ENCODE measurements around the gene LIN52.
A peak's percentile ranks its signal among the peaks of the same experiment; 100 is the strongest.

The LIN52 gene

GRCh38 chr14:74084277-74085046 is at the start of gene LIN52, which contains the start of gene ALDH6A1:
TSS of gene LIN52 (plus strand) at chr14:74084956. CDS start at chr14:74084975, 19 bp downstream.
TSS of gene ALDH6A1 (minus strand) at chr14:74084453. CDS start at chr14:74084394, 59 bp downstream.
- peak; percentile 99 to 100 (median 100) for DNase-seq (ENCODE audit: low read depth in 4 of 4, low spot score in 1 of 4)

DNA sequence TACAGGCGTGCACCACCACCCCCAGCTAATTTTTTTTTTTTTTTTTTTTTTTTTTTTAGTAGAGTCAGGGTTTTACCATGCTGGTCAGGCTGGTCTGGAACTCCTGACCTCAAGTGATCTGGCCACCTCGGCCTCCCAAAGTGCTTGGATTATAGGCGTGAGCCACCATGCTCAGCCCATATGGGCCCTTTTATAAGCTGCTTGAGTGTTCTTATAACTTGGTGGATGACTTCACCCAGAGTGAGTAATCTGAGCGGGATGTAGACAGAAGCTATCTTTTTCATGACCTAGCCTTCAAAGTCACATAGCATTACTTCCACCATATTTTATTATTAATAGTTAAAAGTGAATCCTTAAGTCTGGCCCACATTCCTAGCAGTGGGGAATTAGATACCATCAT is 49.2 kb upstream of the LIN52 start:
- no peak for DNase-seq (ENCODE audit: low read depth in 4 of 4, low spot score in 1 of 4)

DNA sequence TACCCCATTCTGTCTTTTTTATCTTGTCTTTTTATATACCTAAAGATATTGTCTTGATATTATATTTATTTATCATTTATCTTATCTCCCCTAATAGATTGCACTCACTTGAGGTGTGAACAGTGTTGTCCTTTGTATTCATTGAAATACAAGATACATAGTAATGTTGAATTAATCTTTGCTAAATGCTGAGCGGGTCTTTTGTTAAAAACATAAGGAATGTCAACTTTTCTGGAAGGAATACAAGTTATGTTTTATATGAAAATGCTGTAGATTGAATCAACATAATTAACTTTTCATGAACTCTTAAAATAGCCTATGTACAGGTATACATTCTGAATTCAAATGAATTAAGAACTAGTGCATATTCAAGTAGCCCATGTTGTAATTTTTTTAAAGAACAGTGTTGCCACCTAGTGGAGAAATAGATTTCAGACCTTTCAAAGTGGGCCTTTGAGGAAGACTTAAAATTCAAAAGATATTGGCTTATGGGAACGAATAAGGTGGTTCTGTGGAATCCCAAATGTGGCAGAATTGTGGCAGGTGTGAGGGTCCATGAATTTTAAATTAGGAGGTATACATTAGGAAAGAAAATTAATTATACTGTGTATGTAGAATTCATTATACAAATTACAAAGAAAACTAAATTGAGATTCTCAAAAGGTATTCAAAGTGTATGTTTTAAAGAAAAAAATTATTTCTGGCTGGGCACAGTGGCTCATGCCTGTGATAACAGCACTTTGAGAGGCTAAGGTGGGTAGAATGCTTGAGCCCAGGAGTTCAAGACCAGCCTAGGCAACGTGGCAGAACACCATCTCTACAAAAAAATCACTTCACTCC is 46.5 kb upstream of the LIN52 start:
- DNase-seq (ENCODE audit: low read depth in 4 of 4, low spot score in 1 of 4): no peak

GRCh38 chr14:74042296-74042695 is 42.5 kb upstream of the LIN52 start:
- DNase-seq (ENCODE audit: low read depth in 4 of 4, low spot score in 1 of 4): no peak

- no peak for DNase-seq (ENCODE audit: low read depth in 4 of 4, low spot score in 1 of 4)
Observed at GRCh38 chr14:74045522-74045921, 39.2 kb upstream of the LIN52 start.

- DNase-seq (ENCODE audit: low read depth in 4 of 4, low spot score in 1 of 4): no peak
Observed at GRCh38 chr14:74048281-74048680, 36.5 kb upstream of the LIN52 start.

GRCh38 chr14:74049876-74050495 is 34.8 kb upstream of the LIN52 start:
- DNase-seq (ENCODE audit: low read depth in 4 of 4, low spot score in 1 of 4): no peak

- DNase-seq (ENCODE audit: low read depth in 4 of 4, low spot score in 1 of 4): no peak
Observed at GRCh38 chr14:74062809-74063150, 22.0 kb upstream of the LIN52 start.

GRCh38 chr14:74064426-74064825 is 20.3 kb upstream of the LIN52 start:
- no peak for DNase-seq (ENCODE audit: low read depth in 4 of 4, low spot score in 1 of 4)

DNA sequence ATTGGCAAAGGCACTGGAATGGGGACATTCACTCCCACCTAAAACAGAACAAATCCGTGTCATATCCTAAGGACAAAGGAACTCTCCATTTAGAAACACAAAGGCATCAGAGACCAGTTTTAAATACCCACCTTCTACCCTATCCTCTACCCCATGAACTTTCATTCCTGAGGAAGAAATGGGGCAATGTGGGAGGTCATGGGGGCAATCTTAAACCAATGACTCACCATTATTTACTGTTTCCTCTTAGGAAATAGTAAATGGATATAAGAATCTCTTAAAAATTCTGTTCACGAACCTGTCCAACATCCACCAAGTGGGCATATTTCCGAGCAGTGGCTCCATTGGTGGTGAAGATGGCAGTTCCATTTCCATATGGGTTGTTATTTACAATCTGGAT is 19.9 kb upstream of the LIN52 start:
- DNase-seq (ENCODE audit: low read depth in 4 of 4, low spot score in 1 of 4): no peak

- no peak for DNase-seq (ENCODE audit: low read depth in 4 of 4, low spot score in 1 of 4)
Observed at GRCh38 chr14:74065746-74066575, 18.8 kb upstream of the LIN52 start.

DNA sequence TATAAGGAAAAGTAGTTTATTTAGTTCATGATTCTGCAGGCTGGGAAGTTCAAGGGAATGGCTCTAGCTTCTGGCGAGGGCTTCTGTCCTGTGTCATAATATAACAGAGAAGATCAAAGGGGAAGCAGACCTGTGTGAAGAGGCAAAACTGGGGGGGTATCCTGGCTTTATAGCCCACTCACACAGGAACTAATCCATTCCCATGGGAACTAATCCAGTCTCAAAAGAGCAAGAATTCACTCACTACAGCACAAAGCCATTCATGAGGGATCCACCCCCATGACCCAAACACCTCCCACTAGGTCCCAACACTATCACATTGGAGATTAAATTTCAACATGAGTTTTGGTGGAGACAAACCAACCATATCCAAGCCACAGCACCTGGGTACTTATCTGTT is 7.4 kb upstream of the LIN52 start:
- DNase-seq (ENCODE audit: low read depth in 4 of 4, low spot score in 1 of 4): no peak

- no peak for DNase-seq (ENCODE audit: low read depth in 4 of 4, low spot score in 1 of 4)
Observed at GRCh38 chr14:74080820-74081460, 3.8 kb upstream of the LIN52 start.

DNA sequence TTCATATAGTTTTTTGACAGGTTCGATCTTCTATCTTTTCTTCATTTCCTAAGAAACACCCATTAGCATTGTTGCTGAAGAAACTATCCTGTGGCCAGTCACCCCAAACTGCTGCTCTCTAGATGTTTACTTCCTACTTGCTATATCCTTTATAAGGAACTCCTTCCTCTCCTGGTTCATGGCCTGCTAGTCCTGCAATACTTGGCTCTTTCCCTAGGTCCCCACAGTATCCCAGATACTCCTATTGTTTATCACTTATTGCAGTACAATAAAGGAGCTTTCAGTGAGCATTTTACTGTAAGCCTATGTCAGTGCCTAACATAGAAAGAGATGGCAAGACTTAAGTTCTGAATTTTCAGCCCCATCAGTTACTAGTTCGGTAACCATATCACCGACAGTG is 3.3 kb upstream of the LIN52 start:
- DNase-seq (ENCODE audit: low read depth in 4 of 4, low spot score in 1 of 4): no peak

DNA sequence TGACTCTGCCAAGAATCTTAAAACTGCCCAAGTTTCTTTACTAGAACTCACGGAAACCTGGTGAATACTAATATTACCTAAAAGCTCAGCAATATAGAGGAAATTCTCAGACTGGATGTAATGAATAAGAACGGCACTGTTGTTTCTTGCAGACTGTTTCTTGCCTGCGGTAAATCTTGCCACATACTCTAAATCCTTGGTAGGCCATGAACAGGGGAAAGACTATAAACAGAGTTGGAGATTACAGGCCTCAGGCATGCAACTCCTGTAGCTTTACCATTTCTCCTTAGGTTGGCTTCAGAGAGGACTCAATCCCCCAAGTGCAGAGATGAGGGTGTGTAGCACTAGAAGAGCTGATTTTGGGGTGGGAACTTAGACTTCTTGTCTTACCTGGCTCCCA is 1.6 kb upstream of the LIN52 start:
- DNase-seq (ENCODE audit: low read depth in 4 of 4, low spot score in 1 of 4): no peak

DNA sequence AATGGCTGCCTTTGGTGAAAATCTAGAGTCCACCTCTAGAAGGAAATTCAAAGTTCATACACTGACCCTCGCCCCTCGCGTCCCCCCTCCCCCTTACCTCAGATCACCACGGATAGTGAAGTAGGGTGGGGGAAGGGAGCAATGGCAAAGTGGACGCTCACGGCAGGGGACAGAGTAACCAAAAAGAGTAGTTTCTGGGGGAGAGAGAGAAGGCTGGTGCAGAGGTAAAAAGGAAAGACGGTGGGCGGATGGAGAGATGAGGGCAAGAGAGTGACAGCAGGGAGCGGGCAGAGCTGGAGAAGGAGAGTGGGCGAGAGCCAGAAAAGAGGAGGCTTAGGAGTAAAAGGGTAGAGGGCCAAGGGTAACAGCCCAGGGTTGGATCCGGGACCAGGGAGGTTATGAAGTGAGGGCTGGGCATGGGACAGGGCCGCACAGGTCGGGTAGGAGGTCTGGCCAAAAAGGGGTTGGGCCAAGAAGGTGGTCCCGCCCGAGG is 926 bp upstream of the LIN52 start:
- DNase-seq (ENCODE audit: low read depth in 4 of 4, low spot score in 1 of 4): no peak

GRCh38 chr14:74085047-74085637 is 386 bp downstream of the LIN52 start:
- peak in 1 of 4 experiments; percentile 18 for DNase-seq (ENCODE audit: low read depth in 4 of 4, low spot score in 1 of 4)

DNA sequence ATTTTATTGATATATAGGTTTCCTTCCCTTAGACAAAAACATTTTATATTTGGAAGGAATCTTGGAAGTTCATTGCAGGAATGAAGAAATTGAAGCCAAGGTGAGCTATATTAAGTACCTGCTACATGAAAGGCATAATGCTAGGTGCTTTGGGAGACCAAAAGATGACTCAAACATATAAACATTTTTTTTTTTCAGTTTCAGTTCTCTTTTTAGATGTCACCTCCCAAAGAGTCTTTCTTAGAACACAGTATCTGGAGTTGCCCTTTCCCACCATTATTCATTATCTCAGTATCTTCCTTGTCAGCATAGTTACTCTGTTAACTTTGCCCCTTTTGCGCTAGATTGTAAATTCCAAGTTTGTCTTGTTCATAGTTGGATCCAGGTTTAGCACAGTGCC is 1.1 kb downstream of the LIN52 start:
- DNase-seq (ENCODE audit: low read depth in 4 of 4, low spot score in 1 of 4): no peak

DNA sequence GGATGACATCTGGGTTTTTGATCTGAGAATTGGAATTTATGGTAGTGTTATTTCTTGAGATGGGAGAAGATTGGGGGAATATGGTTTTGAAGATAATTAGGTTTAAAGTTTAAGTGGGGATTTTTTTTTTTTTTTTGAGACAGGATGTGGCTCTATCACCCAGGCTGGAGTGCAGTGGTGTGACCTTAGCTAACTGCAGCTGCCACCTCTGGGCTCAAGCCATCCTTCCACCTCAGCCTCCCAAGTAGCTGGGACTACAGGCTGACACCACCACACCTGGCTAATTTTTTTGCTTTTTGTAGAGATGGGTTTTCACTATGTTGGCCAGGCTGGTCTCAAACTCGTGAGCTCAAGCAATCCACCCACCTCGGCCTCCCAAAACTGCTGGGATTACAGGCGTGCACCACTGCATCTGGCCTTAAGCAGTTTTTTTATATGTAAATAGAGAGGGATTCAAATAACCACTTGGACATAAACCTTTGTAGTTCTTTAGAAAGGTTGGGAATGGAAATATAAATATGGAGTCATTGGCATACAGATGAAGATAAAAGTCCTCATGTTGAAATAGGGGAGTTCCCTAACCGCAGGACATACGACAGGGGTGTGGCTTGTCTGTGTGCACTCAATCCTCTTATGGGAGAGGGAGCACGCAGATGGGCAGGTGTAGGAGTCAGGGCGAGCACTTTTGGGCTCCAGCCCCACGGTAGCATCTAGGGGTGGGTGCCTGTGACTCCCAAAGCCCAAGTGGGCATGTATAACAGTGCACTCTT is 4.7 kb downstream of the LIN52 start:
- DNase-seq (ENCODE audit: low read depth in 4 of 4, low spot score in 1 of 4): no peak
